H1 (cell line): Measurements from ENCODE around the gene MAN1C1. TPM values are rescaled to one million over a fixed set of nuclear protein-coding genes. Genes with fewer than 3 reads are reported as not detected.
A peak's percentile ranks its signal among the peaks of the same experiment; 100 is the strongest.

Experiments used
- CTCF ChIA-PET: fragments of 300-600 bp; sonication (Branson Sonifier 250); formaldehyde crosslinking; loops from one replicate; lab custom pipeline; 2021; ENCODE audit not compliant: partially characterized antibody; lab: Charles Lee
- POLR2A ChIA-PET: fragments of 300-600 bp; sonication (Branson Sonifier 250); formaldehyde crosslinking; loops from one replicate; lab custom pipeline; 2021; ENCODE audit warnings: inconsistent platforms; ENCODE audit not compliant: partially characterized antibody; lab: Charles Lee
- DNase-seq, 2 experiments: peaks; one replicate each; pipeline versions ENCODE4 v3.0.0 to v3.0.0-alpha.2; 2010 to 2022; ENCODE audit warnings: low spot score in 2 of 2, low read depth in 1 of 2, mixed read lengths in 1 of 2
- FAIRE-seq: peaks from 2 replicates; lab custom pipeline; 2011; peaks lifted over from hg19 to GRCh38; lab: Jason Lieb, UNC
- H2AFZ ChIP-seq: 2 replicates; pipeline ENCODE4 v1.8.1; 2012; ENCODE audit warnings: low read length, inconsistent platforms
- H2AK5ac ChIP-seq: 2 replicates; pipeline ENCODE4 v1.6.1; 2013; ENCODE audit warnings: low read depth, low read length
- H2BK120ac ChIP-seq: replicated peaks from 2 replicates; pipeline ENCODE3; 2013; ENCODE audit warnings: low read depth, low read length, inconsistent platforms
- H2BK12ac ChIP-seq: 2 replicates; pipeline ENCODE4 v1.6.1; 2013; ENCODE audit warnings: low read depth, low read length
- H2BK15ac ChIP-seq: 2 replicates; pipeline ENCODE4 v1.6.1; 2013; ENCODE audit warnings: low read length
- H2BK20ac ChIP-seq: 2 replicates; pipeline ENCODE4 v1.6.1; 2013; ENCODE audit warnings: low read length
- H2BK5ac ChIP-seq: 2 replicates; pipeline ENCODE4 v1.6.1; 2013; ENCODE audit warnings: low read depth, low read length
- H3K14ac ChIP-seq: 2 replicates; pipeline ENCODE4 v1.6.1; 2013; ENCODE audit warnings: inconsistent platforms; ENCODE audit not compliant: insufficient read length
- H3K18ac ChIP-seq: 2 replicates; pipeline ENCODE4 v1.6.1; 2013; ENCODE audit warnings: low read length; ENCODE audit errors: extremely low read depth
- H3K23ac ChIP-seq: 2 replicates; pipeline ENCODE4 v1.6.1; 2013; ENCODE audit warnings: inconsistent platforms; ENCODE audit not compliant: insufficient read length
- H3K23me2 ChIP-seq: 2 replicates; pipeline ENCODE4 v1.6.1; 2013; ENCODE audit warnings: low read depth, low read length
- H3K27ac ChIP-seq: 2 replicates; pipeline ENCODE4 v1.6.1; 2011; ENCODE audit warnings: low read depth, low read length, inconsistent platforms
- H3K27me3 ChIP-seq, 4 experiments: replicated peaks in 1 of 4; 1 replicate in 1 of 4; 2 replicates in 3 of 4; pipeline versions ENCODE4 v1.6.1 to v1.8.1; 2011 to 2013; ENCODE audit warnings: low read length in 3 of 4, mild to moderate bottlenecking in 3 of 4, inconsistent platforms in 2 of 4, mixed read lengths in 2 of 4, moderate library complexity in 1 of 4; ENCODE audit not compliant: control insufficient read depth in 3 of 4, insufficient read depth in 3 of 4; ENCODE audit errors: extremely low read depth in 1 of 4
- H3K36me3 ChIP-seq, 4 experiments: 2 replicates each; pipeline versions ENCODE4 v1.6.1 to v1.8.1; 2011 to 2013; ENCODE audit warnings: mild to moderate bottlenecking in 4 of 4, low read length in 3 of 4, moderate library complexity in 2 of 4, control low read depth in 1 of 4, inconsistent platforms in 1 of 4; ENCODE audit not compliant: insufficient read depth in 4 of 4, control insufficient read depth in 2 of 4
- H3K4ac ChIP-seq: replicated peaks from 2 replicates; pipeline ENCODE3; 2013; ENCODE audit warnings: low read length, low read depth, mixed read lengths, inconsistent platforms; ENCODE audit not compliant: insufficient read length
- H3K4me1 ChIP-seq, 4 experiments: replicated peaks in 1 of 4; 1 replicate in 1 of 4; 2 replicates in 3 of 4; pipeline versions ENCODE4 v1.6.1 to v1.8.1; 2011 to 2013; ENCODE audit warnings: low read length in 3 of 4, inconsistent platforms in 2 of 4, mixed read lengths in 1 of 4; ENCODE audit not compliant: insufficient read depth in 4 of 4, control insufficient read depth in 3 of 4
- H3K4me2 ChIP-seq, 2 experiments: 2 replicates each; pipeline versions ENCODE4 v1.6.1 to v1.8.1; 2011 to 2013; ENCODE audit warnings: low read depth in 2 of 2, low read length in 2 of 2, control low read depth in 1 of 2, inconsistent platforms in 1 of 2, mild to moderate bottlenecking in 1 of 2; ENCODE audit not compliant: insufficient read depth in 1 of 2
- H3K4me3 ChIP-seq, 4 experiments: fragments of 200-600, 300-600 bp in 1 of 4; sonication (generic), shearing (Covaris generic), sonication (Bioruptor Twin) in 1 of 4; 2 replicates each; pipeline versions ENCODE4 v1.5.1 to v1.8.1; 2011 to 2016; ENCODE audit warnings: low read length in 4 of 4, low read depth in 3 of 4, control low read depth in 2 of 4, inconsistent platforms in 2 of 4, mild to moderate bottlenecking in 2 of 4, mixed read lengths in 1 of 4, moderate library complexity in 1 of 4; ENCODE audit not compliant: insufficient read depth in 2 of 4; ENCODE audit errors: extremely low read depth in 1 of 4
- H3K56ac ChIP-seq: replicated peaks from 2 replicates; pipeline ENCODE3; 2013; ENCODE audit warnings: low read depth, mild to moderate bottlenecking, mixed read lengths, low read length, inconsistent platforms; ENCODE audit not compliant: insufficient read length
- H3K79me1 ChIP-seq: 2 replicates; pipeline ENCODE4 v1.6.1; 2013; ENCODE audit warnings: low read depth, low read length, control low read depth
- H3K79me2 ChIP-seq, 2 experiments: 2 replicates each; pipeline versions ENCODE4 v1.6.1 to v1.8.1; 2012 to 2013; ENCODE audit warnings: low read length in 2 of 2, mild to moderate bottlenecking in 2 of 2, inconsistent platforms in 1 of 2; ENCODE audit not compliant: insufficient read depth in 2 of 2, control insufficient read depth in 1 of 2
- H3K9ac ChIP-seq, 4 experiments: replicated peaks in 1 of 4; 1 replicate in 1 of 4; 2 replicates in 3 of 4; pipeline versions ENCODE4 v1.6.1 to v1.8.1; 2011 to 2013; ENCODE audit warnings: low read depth in 3 of 4, low read length in 3 of 4, control low read depth in 2 of 4, mild to moderate bottlenecking in 2 of 4, moderate library complexity in 2 of 4, inconsistent platforms in 1 of 4; ENCODE audit errors: extremely low read depth in 1 of 4
- H3K9me3 ChIP-seq, 2 experiments: 2 replicates each; pipeline versions ENCODE4 v1.6.1 to v1.8.1; 2012 to 2013; ENCODE audit warnings: mild to moderate bottlenecking in 2 of 2, moderate library complexity in 2 of 2, control low read depth in 1 of 2, inconsistent platforms in 1 of 2, low read depth in 1 of 2, low read length in 1 of 2, mixed read lengths in 1 of 2; ENCODE audit not compliant: insufficient read depth in 2 of 2
- H4K20me1 ChIP-seq, 2 experiments: replicated peaks in 1 of 2; 2 replicates each; pipeline versions ENCODE3 to v1.8.1; 2011 to 2013; ENCODE audit warnings: inconsistent platforms in 2 of 2, low read length in 2 of 2, mild to moderate bottlenecking in 1 of 2; ENCODE audit not compliant: insufficient read depth in 2 of 2, control insufficient read depth in 1 of 2
- H4K5ac ChIP-seq: 2 replicates; pipeline ENCODE4 v1.6.1; 2013; ENCODE audit warnings: low read length, low read depth, mixed read lengths, inconsistent platforms; ENCODE audit not compliant: insufficient read length
- H4K8ac ChIP-seq: 2 replicates; pipeline ENCODE4 v1.8.0; 2013; ENCODE audit warnings: mild to moderate bottlenecking, moderate library complexity, low read length, inconsistent platforms; ENCODE audit not compliant: insufficient read depth; ENCODE audit errors: extremely low read depth
- H4K91ac ChIP-seq: replicated peaks from 2 replicates; pipeline ENCODE3; 2013; ENCODE audit warnings: low read length, mixed read lengths, inconsistent platforms; ENCODE audit not compliant: insufficient read length
- BRCA1 ChIP-seq: IDR thresholded peaks from 2 replicates; pipeline ENCODE4 v1.6.1; 2012; ENCODE audit warnings: low read depth, low read length, improper control_type of control experiment
- CTCF ChIP-seq, 3 experiments: IDR thresholded peaks; 1 replicate in 2 of 3; 2 replicates in 1 of 3; pipeline versions ENCODE4 v1.5.1 to v1.6.1; 2011; ENCODE audit warnings: low read length in 3 of 3, mild to moderate bottlenecking in 3 of 3, inconsistent platforms in 2 of 3, low read depth in 1 of 3, moderate library complexity in 1 of 3; ENCODE audit not compliant: insufficient read depth in 1 of 3; ENCODE audit errors: control extremely low read depth in 1 of 3
- KDM4A ChIP-seq: IDR thresholded peaks from one replicate; pipeline ENCODE4 v1.7.1; 2012; ENCODE audit warnings: low read depth, mild to moderate bottlenecking, moderate library complexity, low read length, inconsistent platforms; ENCODE audit not compliant: severe bottlenecking
- RAD21 ChIP-seq, 2 experiments: IDR thresholded peaks in 1 of 2; conservative IDR thresholded peaks in 1 of 2; 2 replicates each; pipeline ENCODE4 v1.6.1; 2011; ENCODE audit warnings: low read depth in 2 of 2, low read length in 2 of 2, improper control_type of control experiment in 1 of 2, inconsistent platforms in 1 of 2, mild to moderate bottlenecking in 1 of 2, moderate library complexity in 1 of 2
- RFX5 ChIP-seq: IDR thresholded peaks from 2 replicates; pipeline ENCODE4 v1.6.1; 2011; ENCODE audit warnings: low read depth, low read length, improper control_type of control experiment, borderline replicate concordance
- TAF7 ChIP-seq: optimal IDR thresholded peaks from 2 replicates; pipeline ENCODE3; 2011; ENCODE audit warnings: low read depth, mild to moderate bottlenecking, inconsistent platforms, low read length, moderate library complexity, borderline replicate concordance
- WGBS, 2 experiments: shearing (Covaris generic) in 1 of 2; methylation state at CpG; one replicate each; pipeline versions ENCODE4 v1.1.6 to v1.1.7; 2013 to 2015; ENCODE audit warnings: low lambda C conversion rate in 2 of 2, mixed read lengths in 2 of 2, inconsistent platforms in 1 of 2, low coverage in 1 of 2, missing lambda C conversion rate in 1 of 2; ENCODE audit not compliant: insufficient replicate concordance in 2 of 2, insufficient coverage in 1 of 2, insufficient read length in 1 of 2; ENCODE audit errors: extremely low coverage in 1 of 2, missing lambda C conversion rate in 1 of 2; 5-methylcytosine and 5-hydroxymethylcytosine counted together
- polyA plus RNA-seq, 7 experiments: library from polyadenylated mRNA; depleted of rRNA in 3 of 7; stranded (reverse) in 5 of 7; unstranded in 2 of 7; fragments of >200 nt in 5 of 7; fragments of 200-250 nt in 2 of 7; gene quantifications; 1 replicate in 5 of 7; 2 replicates in 1 of 7; 4 replicates in 1 of 7; pipeline versions ENCODE4 v1.2.1 to v1.2.3, GENCODE V29; 2011 to 2013; ENCODE audit warnings: missing spikeins in 2 of 7, mixed read lengths in 2 of 7
- total RNA-seq: library from RNA; stranded (reverse); fragmentation: NEBNext Ultra II Directional; extraction: Animal tissue kit (Norgen Biotek cat#: 25700); gene quantifications from 2 replicates; pipeline ENCODE4 v1.2.1, GENCODE V29; 2021

MAN1C1 gene
- total and polyA plus RNA-seq, 2 of the 8 experiments (the other 6 are each of a cell fraction or from before 2014, with no cell fraction given), result 7.8 to 15.2 TPM

GRCh38 chr1:25754470-25755181, 138.0 kb downstream of the MAN1C1 start:
- Histone ChIP-seq H3K9me3 (no peaks in the 10 kb centered on the region), H3K14ac (no peak overlapping the region), H4K8ac (0 out of 2 replicates have a peak overlapping the region, but pooled peaks have one; percentile 39)
- TF ChIP-seq RFX5 (no peak), TAF7 (no peak), RAD21 (IDR thresholded peaks at IDR 0.05 in 1 of 2, conservative IDR thresholded peaks at IDR 0.05 in 1 of 2; ENCODE audit: low read depth in 2 of 2, low read length in 2 of 2) (peak; percentile 22 to 48; a peak in 3 of 4 replicates), BRCA1 (no peak), KDM4A (no peak), CTCF (IDR thresholded peaks at IDR 0.05; ENCODE audit: control extremely low read depth in 1 of 3, insufficient read depth in 1 of 3, low read depth in 1 of 3, low read length in 3 of 3) (peak in 1 of 3 experiments; percentile 48; a peak in 2 of 4 replicates)
- TF ChIP-seq, all 59 proteins: peak for 2
- FAIRE-seq, result no peak
- Histone ChIP-seq H2BK15ac (0 out of 2 replicates have a peak overlapping the region, but pooled peaks have one; percentile 46), H3K4ac (no peak overlapping the region), H3K4me1 (peaks cover 0 to 16% (median 7%) of the 10 kb centered on the region in 4 experiments; a peak in 5 of 7 replicates), H2AFZ (no peak overlapping the region), H3K4me3 (no peak overlapping the region), H3K56ac (no peak overlapping the region), H3K79me2 (no peaks in the 10 kb centered on the region), H3K27ac (no peak overlapping the region), H3K18ac (no peak overlapping the region), H2BK20ac (no peak overlapping the region), H3K23ac (no peak overlapping the region), H4K91ac (no peak overlapping the region), H2BK5ac (0 out of 2 replicates have a peak overlapping the region, but pooled peaks have one; percentile 30), H3K36me3 (no peaks in the 10 kb centered on the region; a peak in 1 of 8 replicates), H2AK5ac (no peak overlapping the region), H2BK120ac (no peak overlapping the region), H4K20me1 (no peaks in the 10 kb centered on the region), H3K4me2 (no peak overlapping the region), H3K27me3 (no peaks in the 10 kb centered on the region), H2BK12ac (no peak overlapping the region), H3K79me1 (no peaks in the 10 kb centered on the region), H3K23me2 (no peaks in the 10 kb centered on the region; the same call in 1 of the 2 replicates), H4K5ac (no peak overlapping the region), H3K9ac (no peak overlapping the region)
- POLR2A ChIA-PET, result interaction anchor here (0.6 kb wide), 1 partner anchor 73 kb away, joined by 3 read pairs; no protein-coding TSS in a partner anchor
- CTCF ChIA-PET, result interaction anchor here (0.7 to 3.1 kb wide), 7 partner anchors 17 to 133 kb away, joined by 3 to 9 read pairs (median 4); no protein-coding TSS in a partner anchor
- DNase-seq, result no peak
- WGBS, 2 experiments, result 82% methylated on average over 17 of the region's 17 CpGs; no CpG with 5 or more reads in 1 of the 2 experiments
